Esophagus squamous epithelium (tissue), 4 donors: ENCODE measurements around the gene ATP9B.

Experiments
- POLR2A ChIP-seq, 4 donors: fragments of 450-650 bp; IDR thresholded peaks; one replicate each; pipeline ENCODE4 v1.6.1; 2017; ENCODE audit warnings: antibody characterized with exemption in 4 of 4, mild to moderate bottlenecking in 4 of 4, moderate library complexity in 3 of 4
- TF ChIP-seq, protein P1 (sequence below), 6 experiments: fragments of 450-650 bp in 4 of 6; fragments of 200-600 bp in 2 of 6; sonication (generic) in 2 of 6; IDR thresholded peaks; one replicate each; pipeline ENCODE4 v1.5.1; 2016 to 2019; ENCODE audit warnings: antibody characterized with exemption in 6 of 6, mild to moderate bottlenecking in 4 of 6, moderate library complexity in 4 of 6

DNA sequence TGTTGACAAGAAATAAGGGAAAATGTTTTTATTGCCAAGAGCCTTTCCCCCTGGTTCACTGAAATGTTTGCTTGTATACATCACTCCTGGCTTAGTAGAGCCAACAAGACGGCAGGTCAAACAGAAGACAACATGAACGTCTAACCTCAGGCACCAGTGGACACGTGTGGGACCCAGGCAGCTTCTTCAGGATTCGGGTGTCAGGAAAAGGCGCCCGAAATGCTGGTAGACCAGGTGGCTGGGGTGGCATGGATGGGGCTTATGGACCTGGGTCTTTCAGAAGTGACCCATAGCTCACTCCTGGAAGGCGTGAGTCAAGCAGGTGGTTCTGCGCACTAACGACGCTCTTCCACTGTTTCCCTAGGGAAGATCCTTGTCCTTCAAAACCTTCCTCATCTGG is 303.3 kb downstream of the ATP9B start:
- TF ChIP-seq, protein P1, sequence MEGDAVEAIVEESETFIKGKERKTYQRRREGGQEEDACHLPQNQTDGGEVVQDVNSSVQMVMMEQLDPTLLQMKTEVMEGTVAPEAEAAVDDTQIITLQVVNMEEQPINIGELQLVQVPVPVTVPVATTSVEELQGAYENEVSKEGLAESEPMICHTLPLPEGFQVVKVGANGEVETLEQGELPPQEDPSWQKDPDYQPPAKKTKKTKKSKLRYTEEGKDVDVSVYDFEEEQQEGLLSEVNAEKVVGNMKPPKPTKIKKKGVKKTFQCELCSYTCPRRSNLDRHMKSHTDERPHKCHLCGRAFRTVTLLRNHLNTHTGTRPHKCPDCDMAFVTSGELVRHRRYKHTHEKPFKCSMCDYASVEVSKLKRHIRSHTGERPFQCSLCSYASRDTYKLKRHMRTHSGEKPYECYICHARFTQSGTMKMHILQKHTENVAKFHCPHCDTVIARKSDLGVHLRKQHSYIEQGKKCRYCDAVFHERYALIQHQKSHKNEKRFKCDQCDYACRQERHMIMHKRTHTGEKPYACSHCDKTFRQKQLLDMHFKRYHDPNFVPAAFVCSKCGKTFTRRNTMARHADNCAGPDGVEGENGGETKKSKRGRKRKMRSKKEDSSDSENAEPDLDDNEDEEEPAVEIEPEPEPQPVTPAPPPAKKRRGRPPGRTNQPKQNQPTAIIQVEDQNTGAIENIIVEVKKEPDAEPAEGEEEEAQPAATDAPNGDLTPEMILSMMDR (IDR thresholded peaks at IDR 0.05) = no peak
- TF ChIP-seq POLR2A (IDR thresholded peaks at IDR 0.05) = no peak
